Measurements from ENCODE around the gene TEX14. TPM values are rescaled to one million over a fixed set of nuclear protein-coding genes. Genes with fewer than 3 reads are reported as not detected.

The TEX14 gene
- 2.1 TPM for total RNA-seq
- polyA plus RNA-seq (ENCODE audit: insufficient read depth in 1 of 8, insufficient read length in 8 of 8, low replicate concordance in 1 of 8), result 1 to 10 TPM; 3.7 to 5.1 (median 4.3) TPM
- long read RNA-seq, donor 1, result 0 reads
- long read RNA-seq, donor 2, result 0 reads
- long read RNA-seq, donor 3, result 0 reads
- long read RNA-seq, donor 4, result 0 reads
- long read RNA-seq, donor 5, result 0 reads
- long read RNA-seq, donor 6, result 0 reads
- long read RNA-seq, donor 7, result 0 reads
- long read RNA-seq, donor 8, result 0 reads
- long read RNA-seq, donor 9, result 0 reads
- long read RNA-seq, donor 10, result 0 reads
- long read RNA-seq, donor 11, result 0 reads

DNA sequence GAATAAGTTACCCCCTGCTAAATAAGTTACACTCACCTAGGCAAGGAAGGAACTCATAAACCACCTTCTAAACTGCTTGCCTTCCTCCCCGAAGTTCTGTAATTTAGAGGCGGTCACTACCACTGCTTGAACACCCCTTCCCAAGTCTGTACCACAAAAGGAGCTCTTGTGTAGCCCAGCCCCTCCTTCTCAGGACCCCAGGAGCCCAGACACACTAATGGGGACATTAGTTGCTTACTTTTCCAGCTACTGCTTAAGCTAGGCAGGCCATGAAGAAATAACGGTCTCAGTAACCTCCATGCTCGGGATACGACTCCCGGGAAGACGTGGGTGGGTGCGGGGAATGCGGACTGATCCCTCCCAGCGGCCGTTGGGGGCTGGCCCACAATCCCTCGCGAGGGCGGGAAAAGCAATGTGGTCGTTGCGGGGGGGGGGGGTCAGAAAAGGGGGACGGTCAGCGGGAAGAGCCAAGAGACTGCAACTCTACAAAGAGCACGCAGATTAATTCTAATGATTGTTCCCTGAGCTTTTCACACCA is at the start of gene TEX14:
Gene TEX14 (minus strand): TSS at position 345 of the 538 bp plus-strand sequence. CDS start 40,044 bp downstream, outside the sequence.
- Histone ChIP-seq H3K4me1 (ENCODE audit: control insufficient read depth, insufficient read depth, low read length) (peaks cover 6% of the 10 kb centered on the region), H3K4me3 (ENCODE audit: low read length) (peak within 1 kb of the TSS; percentile 74), H3K9me3 (replicated peaks; ENCODE audit: control insufficient read depth, low read depth, low read length) (peaks cover 2% of the 10 kb centered on the region), H3K27me3 (ENCODE audit: control insufficient read depth, insufficient read depth, low read length) (no peaks in the 10 kb centered on the region), H3K36me3 (ENCODE audit: control insufficient read depth, insufficient read depth, low read length) (no peaks in the 10 kb centered on the region), H3K27ac (ENCODE audit: low read length) (peak within 1 kb of the TSS; percentile 95)
- DNase-seq, result no peak
- WGBS (ENCODE audit: insufficient coverage), result 81% methylated on average over 12 of the region's 19 CpGs

- Histone ChIP-seq H3K4me1 (ENCODE audit: control insufficient read depth, insufficient read depth, low read length) (no peaks in the 10 kb centered on the region), H3K36me3 (ENCODE audit: control insufficient read depth, insufficient read depth, low read length) (no peaks in the 10 kb centered on the region), H3K4me3 (ENCODE audit: low read length) (no peak overlapping the region), H3K9me3 (replicated peaks; ENCODE audit: control insufficient read depth, low read depth, low read length) (no peaks in the 10 kb centered on the region), H3K27me3 (ENCODE audit: control insufficient read depth, insufficient read depth, low read length) (no peaks in the 10 kb centered on the region), H3K27ac (ENCODE audit: low read length) (no peak overlapping the region)
- 100% methylated on average over 1 of the region's 8 CpGs for WGBS (ENCODE audit: insufficient coverage)
- no peak for DNase-seq
Observed at GRCh38 chr17:58741121-58741625, 49.3 kb upstream of the TEX14 start.

DNA sequence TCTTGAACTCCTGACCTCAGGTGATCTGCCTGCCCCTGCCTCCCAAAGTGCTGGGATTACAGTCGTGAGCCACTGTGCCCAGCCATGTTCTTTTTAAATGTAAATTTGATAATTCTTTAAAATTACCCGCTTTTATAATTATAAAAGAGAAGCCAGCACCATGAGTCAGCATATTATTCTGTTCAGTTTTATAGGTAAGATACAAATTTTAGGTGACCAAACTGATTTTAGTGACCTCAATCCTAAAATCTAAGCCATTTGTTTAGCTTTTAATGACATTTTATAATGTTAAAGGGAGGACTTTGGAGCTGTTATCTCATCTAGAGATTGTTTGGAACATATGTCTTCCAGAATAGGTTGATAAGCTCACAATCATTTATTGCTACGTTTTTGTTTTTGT is 43.0 kb upstream of the TEX14 start:
- 100% methylated on average over 1 of the region's 3 CpGs for WGBS (ENCODE audit: insufficient coverage)
- Histone ChIP-seq H3K27ac (ENCODE audit: low read length) (no peak overlapping the region), H3K9me3 (replicated peaks; ENCODE audit: control insufficient read depth, low read depth, low read length) (no peaks in the 10 kb centered on the region), H3K4me3 (ENCODE audit: low read length) (no peak overlapping the region), H3K36me3 (ENCODE audit: control insufficient read depth, insufficient read depth, low read length) (no peaks in the 10 kb centered on the region), H3K4me1 (ENCODE audit: control insufficient read depth, insufficient read depth, low read length) (no peaks in the 10 kb centered on the region), H3K27me3 (ENCODE audit: control insufficient read depth, insufficient read depth, low read length) (no peaks in the 10 kb centered on the region)
- no peak for DNase-seq

DNA sequence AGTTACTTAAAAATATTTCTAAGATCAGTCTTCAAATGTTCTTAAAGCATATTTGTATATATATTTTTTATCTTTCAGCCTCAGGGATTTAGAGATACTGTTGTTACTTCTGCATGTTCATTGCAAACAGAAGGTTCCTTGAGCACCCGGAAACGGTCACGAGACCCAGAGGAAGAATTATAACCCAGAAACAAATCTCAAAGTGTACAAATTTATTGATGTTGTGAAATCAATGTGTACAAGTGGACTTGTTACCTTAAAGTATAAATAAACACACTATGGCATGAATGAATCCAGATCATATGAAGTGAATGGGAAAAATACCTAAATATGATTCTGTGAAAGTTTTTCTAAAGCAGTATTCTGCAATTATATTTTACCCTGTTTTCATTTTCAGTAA is 42.2 kb upstream of the TEX14 start:
- Histone ChIP-seq H3K36me3 (ENCODE audit: control insufficient read depth, insufficient read depth, low read length) (no peaks in the 10 kb centered on the region), H3K4me1 (ENCODE audit: control insufficient read depth, insufficient read depth, low read length) (no peaks in the 10 kb centered on the region), H3K27me3 (ENCODE audit: control insufficient read depth, insufficient read depth, low read length) (no peaks in the 10 kb centered on the region), H3K9me3 (replicated peaks; ENCODE audit: control insufficient read depth, low read depth, low read length) (no peaks in the 10 kb centered on the region), H3K4me3 (ENCODE audit: low read length) (no peak overlapping the region), H3K27ac (ENCODE audit: low read length) (no peak overlapping the region)
- no peak for DNase-seq
- WGBS (ENCODE audit: insufficient coverage), result no CpG with 5 or more reads among the region's 3 CpGs

DNA sequence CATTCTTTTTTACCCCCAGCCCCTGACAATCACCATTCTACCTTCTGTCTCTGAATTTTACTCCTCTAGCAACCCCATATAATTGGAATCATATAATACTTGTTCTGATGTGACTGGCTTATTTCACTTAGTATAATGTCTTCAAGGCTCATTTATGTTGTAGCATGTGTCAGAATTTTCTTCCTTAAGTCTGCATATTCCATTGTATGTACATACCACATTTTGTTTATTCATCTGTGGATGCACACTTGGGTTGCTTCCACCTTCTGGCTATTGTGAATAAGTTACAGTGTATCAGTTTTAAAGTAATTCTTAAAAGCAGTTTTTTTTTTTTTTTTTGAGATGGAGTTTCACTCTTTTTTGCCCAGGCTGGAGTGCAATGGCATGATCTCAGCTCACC is 39.1 kb upstream of the TEX14 start:
- Histone ChIP-seq H3K4me3 (ENCODE audit: low read length) (no peak overlapping the region), H3K4me1 (ENCODE audit: control insufficient read depth, insufficient read depth, low read length) (no peaks in the 10 kb centered on the region), H3K27me3 (ENCODE audit: control insufficient read depth, insufficient read depth, low read length) (no peaks in the 10 kb centered on the region), H3K36me3 (ENCODE audit: control insufficient read depth, insufficient read depth, low read length) (no peaks in the 10 kb centered on the region), H3K27ac (ENCODE audit: low read length) (no peak overlapping the region), H3K9me3 (replicated peaks; ENCODE audit: control insufficient read depth, low read depth, low read length) (no peaks in the 10 kb centered on the region)
- DNase-seq, result no peak

GRCh38 chr17:58728798-58729197 is 37.0 kb upstream of the TEX14 start:
- Histone ChIP-seq H3K4me3 (ENCODE audit: low read length) (no peak overlapping the region), H3K27me3 (ENCODE audit: control insufficient read depth, insufficient read depth, low read length) (no peaks in the 10 kb centered on the region), H3K27ac (ENCODE audit: low read length) (no peak overlapping the region), H3K4me1 (ENCODE audit: control insufficient read depth, insufficient read depth, low read length) (no peaks in the 10 kb centered on the region), H3K9me3 (replicated peaks; ENCODE audit: control insufficient read depth, low read depth, low read length) (no peaks in the 10 kb centered on the region), H3K36me3 (ENCODE audit: control insufficient read depth, insufficient read depth, low read length) (no peaks in the 10 kb centered on the region)
- no peak for DNase-seq
- WGBS (ENCODE audit: insufficient coverage), result no CpG with 5 or more reads among the region's 1 CpG

DNA sequence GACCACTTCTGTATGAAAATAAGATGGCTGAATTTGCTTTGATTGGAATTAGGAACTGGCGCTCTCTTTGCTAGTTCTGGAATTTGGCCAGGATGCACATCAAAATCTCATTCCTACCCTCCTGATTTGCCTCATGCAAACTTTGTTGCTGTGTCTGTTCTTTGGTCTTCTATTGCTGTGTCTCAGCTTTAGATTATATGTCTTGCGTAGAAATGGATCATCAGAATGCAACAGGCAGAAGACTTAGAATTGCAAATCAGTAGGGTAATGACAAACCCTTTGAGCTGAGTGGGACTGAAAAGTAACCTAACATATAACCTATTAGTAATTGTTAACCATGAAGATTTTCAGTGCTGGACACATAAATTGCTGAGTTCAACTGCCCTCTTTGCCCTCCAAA is 30.9 kb upstream of the TEX14 start:
- Histone ChIP-seq H3K36me3 (ENCODE audit: control insufficient read depth, insufficient read depth, low read length) (peaks cover 11% of the 10 kb centered on the region), H3K4me1 (ENCODE audit: control insufficient read depth, insufficient read depth, low read length) (no peaks in the 10 kb centered on the region), H3K27me3 (ENCODE audit: control insufficient read depth, insufficient read depth, low read length) (no peaks in the 10 kb centered on the region), H3K9me3 (replicated peaks; ENCODE audit: control insufficient read depth, low read depth, low read length) (no peaks in the 10 kb centered on the region), H3K27ac (ENCODE audit: low read length) (no peak overlapping the region), H3K4me3 (ENCODE audit: low read length) (no peak overlapping the region)
- no CpG with 5 or more reads among the region's 2 CpGs for WGBS (ENCODE audit: insufficient coverage)
- no peak for DNase-seq

DNA sequence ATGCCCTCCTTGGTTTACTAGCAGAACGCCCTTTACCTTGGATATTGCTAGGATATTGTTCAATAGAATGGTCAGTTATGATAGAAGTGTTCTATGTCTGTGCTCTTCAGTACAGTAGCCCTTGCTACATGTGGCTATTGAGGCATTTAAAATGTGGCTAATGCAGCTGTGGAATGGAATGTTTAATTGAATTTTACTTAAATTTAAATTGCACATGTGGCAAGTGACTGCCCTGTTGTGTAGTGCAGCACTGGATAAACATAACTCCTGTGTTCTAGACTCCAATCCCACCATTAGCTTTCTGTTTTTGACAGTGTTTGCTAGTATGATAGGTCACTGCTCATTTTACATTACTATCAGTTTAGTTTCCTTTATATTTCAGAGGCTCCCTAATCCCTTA is 30.4 kb upstream of the TEX14 start:
- Histone ChIP-seq H3K9me3 (replicated peaks; ENCODE audit: control insufficient read depth, low read depth, low read length) (no peaks in the 10 kb centered on the region), H3K36me3 (ENCODE audit: control insufficient read depth, insufficient read depth, low read length) (peaks cover 11% of the 10 kb centered on the region), H3K27ac (ENCODE audit: low read length) (no peak overlapping the region), H3K4me1 (ENCODE audit: control insufficient read depth, insufficient read depth, low read length) (no peaks in the 10 kb centered on the region), H3K27me3 (ENCODE audit: control insufficient read depth, insufficient read depth, low read length) (no peaks in the 10 kb centered on the region), H3K4me3 (ENCODE audit: low read length) (no peak overlapping the region)
- DNase-seq, result no peak
- 100% methylated on average over 1 of the region's 1 CpG for WGBS (ENCODE audit: insufficient coverage)

GRCh38 chr17:58710948-58711552 is 19.2 kb upstream of the TEX14 start:
- Histone ChIP-seq H3K27me3 (ENCODE audit: control insufficient read depth, insufficient read depth, low read length) (no peaks in the 10 kb centered on the region), H3K4me3 (ENCODE audit: low read length) (no peak overlapping the region), H3K27ac (ENCODE audit: low read length) (no peak overlapping the region), H3K4me1 (ENCODE audit: control insufficient read depth, insufficient read depth, low read length) (no peaks in the 10 kb centered on the region), H3K9me3 (replicated peaks; ENCODE audit: control insufficient read depth, low read depth, low read length) (no peaks in the 10 kb centered on the region), H3K36me3 (ENCODE audit: control insufficient read depth, insufficient read depth, low read length) (peaks cover 8% of the 10 kb centered on the region)
- WGBS (ENCODE audit: insufficient coverage), result 100% methylated on average over 1 of the region's 4 CpGs
- DNase-seq, result peak; percentile 54

DNA sequence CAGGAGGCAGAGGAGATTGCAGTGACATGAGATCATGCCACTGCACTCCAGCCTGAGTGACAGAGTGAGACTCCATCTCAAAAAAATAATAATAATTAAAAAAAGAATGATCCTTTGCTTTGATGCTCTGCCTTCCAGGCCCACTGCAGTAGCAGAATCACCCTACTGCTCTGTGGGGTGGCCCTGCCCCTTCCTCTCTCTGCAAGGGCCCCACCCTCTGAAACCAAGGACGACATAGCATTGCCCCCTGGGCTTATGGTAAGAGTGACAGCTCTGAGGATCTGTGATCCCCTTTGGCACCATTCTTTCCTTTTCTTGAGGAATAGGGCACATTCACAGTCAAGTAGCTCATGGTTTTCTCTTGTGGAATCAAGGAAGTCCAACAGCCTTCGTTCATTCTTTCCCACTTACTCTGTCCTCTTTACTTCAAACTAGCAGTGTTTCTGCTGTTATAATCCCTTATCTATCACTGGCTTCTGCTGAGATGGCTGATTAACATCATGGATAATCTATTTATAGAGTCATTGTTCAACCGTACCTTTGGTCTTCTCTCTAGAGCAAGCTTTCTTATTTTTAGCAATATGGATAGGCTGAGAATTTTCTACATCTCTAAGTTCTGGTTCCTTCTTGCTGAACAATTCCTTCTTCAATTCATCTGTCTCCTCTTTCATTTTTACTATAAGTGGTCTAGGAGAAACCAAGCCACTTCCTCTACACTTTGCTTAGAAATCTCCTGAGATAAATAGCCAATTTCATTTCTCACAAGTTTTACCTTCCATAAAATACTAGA is 14.7 kb upstream of the TEX14 start:
- no peak overlapping the region for H3K27ac ChIP-seq (ENCODE audit: low read length)
- no peaks in the 10 kb centered on the region for H3K27me3 ChIP-seq (ENCODE audit: control insufficient read depth, insufficient read depth, low read length)
- no peaks in the 10 kb centered on the region for H3K4me1 ChIP-seq (ENCODE audit: control insufficient read depth, insufficient read depth, low read length)
- H3K36me3 ChIP-seq (ENCODE audit: control insufficient read depth, insufficient read depth, low read length), result peaks cover 17% of the 10 kb centered on the region
- H3K4me3 ChIP-seq (ENCODE audit: low read length), result no peak overlapping the region
- H3K9me3 ChIP-seq (replicated peaks; ENCODE audit: control insufficient read depth, low read depth, low read length), result no peaks in the 10 kb centered on the region
- DNase-seq, result no peak
- no CpG with 5 or more reads among the region's 3 CpGs for WGBS (ENCODE audit: insufficient coverage)

Data from muscle of leg (tissue), 16 donors.